Uterus (tissue), 4 donors: ENCODE data around the gene TIMM10. TPM values are rescaled to one million over a fixed set of nuclear protein-coding genes. Genes with fewer than 3 reads are reported as not detected.
A peak's percentile ranks its signal among the peaks of the same experiment; 100 is the strongest.

Experiments used
- DNase-seq, 2 donors: peaks; one replicate each; pipeline ENCODE4 v3.0.0-alpha.2; 2019 to 2020
- H3K27ac ChIP-seq, 2 donors: fragments of 200-600 bp; sonication (generic); 1 replicate in 1 of 2; 2 replicates in 1 of 2; pipeline ENCODE4 v1.5.1; 2016 to 2018
- H3K27me3 ChIP-seq, 2 donors: fragments of 200-600 bp; sonication (generic); one replicate each; pipeline ENCODE4 v1.5.1; 2018 to 2019; ENCODE audit warnings: control low read depth in 1 of 2
- H3K36me3 ChIP-seq, 2 donors: fragments of 200-600 bp; sonication (generic); one replicate each; pipeline ENCODE4 v1.5.1; 2019; ENCODE audit warnings: control low read depth in 1 of 2
- H3K4me1 ChIP-seq, 2 donors: fragments of 200-600 bp; sonication (generic); one replicate each; pipeline ENCODE4 v1.5.1; 2018 to 2019; ENCODE audit warnings: control low read depth in 1 of 2
- H3K4me3 ChIP-seq, 2 donors: fragments of 200-600 bp; sonication (generic); 1 replicate in 1 of 2; 2 replicates in 1 of 2; pipeline ENCODE4 v1.5.1; 2018 to 2019; ENCODE audit warnings: mild to moderate bottlenecking in 1 of 2
- H3K9me3 ChIP-seq, 2 donors: fragments of 200-600 bp; sonication (generic); one replicate each; pipeline ENCODE4 v1.5.1; 2019; ENCODE audit warnings: control low read depth in 1 of 2
- POLR2A ChIP-seq, 2 donors: fragments of 450-650 bp; IDR thresholded peaks; one replicate each; pipeline ENCODE4 v1.6.1; 2016; ENCODE audit warnings: antibody characterized with exemption in 2 of 2, mild to moderate bottlenecking in 1 of 2, moderate library complexity in 1 of 2
- intact Hi-C: fragments of 100-400 bp; cut with DNase I; formaldehyde crosslinking; loops from one replicate; pipeline ENCODE4 v1.15.1; 2023; ENCODE audit warnings: low total_unique reads
- small RNA-seq: library from RNA; depleted of rRNA; stranded (forward); fragments of <200 nt; gene quantifications from one replicate; pipeline ENCODE3, GENCODE V24; 2016
- total RNA-seq, 4 donors: library from RNA; depleted of rRNA in 3 of 4; stranded (reverse); fragments of >200 nt in 3 of 4; gene quantifications; one replicate each; pipeline versions ENCODE4 v1.1.0 to v1.2.4, GENCODE V29; 2014 to 2023
- TF ChIP-seq, protein P1 (sequence below), 4 experiments: fragments of 200-600 bp in 2 of 4; fragments of 450-650 bp in 2 of 4; sonication (generic) in 2 of 4; IDR thresholded peaks; one replicate each; pipeline ENCODE4 v1.5.1; 2016 to 2019; ENCODE audit warnings: antibody characterized with exemption in 4 of 4, mild to moderate bottlenecking in 2 of 4, moderate library complexity in 1 of 4
- donor health status: DM: yes; HTN: yes; CAD: no.

Gene TIMM10
- total RNA-seq, 4 donors from 2014 or later: 7.7 to 47.4 (median 19.6) TPM

DNA sequence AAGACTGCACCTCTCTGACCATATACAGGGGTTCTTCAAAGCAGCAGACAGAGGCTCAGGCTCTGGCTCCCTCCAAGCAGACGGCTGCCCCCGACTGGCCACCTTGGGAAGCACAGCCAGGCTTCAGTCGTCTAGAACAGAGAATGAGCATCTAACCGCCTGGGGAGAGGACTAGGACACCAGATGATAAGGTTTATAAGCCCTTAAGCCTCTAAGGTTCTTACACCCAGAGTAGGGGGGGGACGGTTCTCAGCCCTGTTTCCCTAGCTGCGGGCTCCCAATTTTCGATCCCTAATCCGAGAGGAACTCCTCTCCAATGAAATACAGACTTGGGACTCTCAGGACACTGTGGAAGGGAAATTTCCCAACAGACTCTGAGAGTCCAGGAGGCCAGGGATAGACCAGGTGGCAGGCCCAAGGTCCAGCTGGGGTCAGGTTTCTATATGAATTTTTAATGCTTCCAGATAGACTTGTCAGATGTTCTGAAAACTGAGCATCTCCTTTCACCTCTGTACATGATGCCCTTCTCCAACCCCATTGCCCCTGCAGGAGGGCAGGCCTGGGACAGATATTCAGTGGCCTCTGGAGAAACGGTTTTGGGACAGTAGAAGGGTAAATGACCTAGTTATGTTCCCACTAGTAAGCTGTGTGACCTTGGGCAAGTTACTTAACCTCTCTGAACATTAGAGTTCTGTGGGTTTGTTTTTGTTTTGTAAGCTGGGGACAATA lies 50.0 kb downstream of the TIMM10 start:
- Histone ChIP-seq H3K9me3 (no peaks in the 10 kb centered on the region), H3K27ac (no peak overlapping the region), H3K36me3 (no peaks in the 10 kb centered on the region), H3K4me3 (no peak overlapping the region), H3K27me3 (no peaks in the 10 kb centered on the region), H3K4me1 (peaks cover 0 to 12% of the 10 kb centered on the region in 2 donors)
- DNase-seq: peak in 1 of 2 donors; percentile 63
- no peak for TF ChIP-seq POLR2A (IDR thresholded peaks at IDR 0.05)
- TF ChIP-seq, protein P1, sequence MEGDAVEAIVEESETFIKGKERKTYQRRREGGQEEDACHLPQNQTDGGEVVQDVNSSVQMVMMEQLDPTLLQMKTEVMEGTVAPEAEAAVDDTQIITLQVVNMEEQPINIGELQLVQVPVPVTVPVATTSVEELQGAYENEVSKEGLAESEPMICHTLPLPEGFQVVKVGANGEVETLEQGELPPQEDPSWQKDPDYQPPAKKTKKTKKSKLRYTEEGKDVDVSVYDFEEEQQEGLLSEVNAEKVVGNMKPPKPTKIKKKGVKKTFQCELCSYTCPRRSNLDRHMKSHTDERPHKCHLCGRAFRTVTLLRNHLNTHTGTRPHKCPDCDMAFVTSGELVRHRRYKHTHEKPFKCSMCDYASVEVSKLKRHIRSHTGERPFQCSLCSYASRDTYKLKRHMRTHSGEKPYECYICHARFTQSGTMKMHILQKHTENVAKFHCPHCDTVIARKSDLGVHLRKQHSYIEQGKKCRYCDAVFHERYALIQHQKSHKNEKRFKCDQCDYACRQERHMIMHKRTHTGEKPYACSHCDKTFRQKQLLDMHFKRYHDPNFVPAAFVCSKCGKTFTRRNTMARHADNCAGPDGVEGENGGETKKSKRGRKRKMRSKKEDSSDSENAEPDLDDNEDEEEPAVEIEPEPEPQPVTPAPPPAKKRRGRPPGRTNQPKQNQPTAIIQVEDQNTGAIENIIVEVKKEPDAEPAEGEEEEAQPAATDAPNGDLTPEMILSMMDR (IDR thresholded peaks at IDR 0.05): peak in 3 of 4 experiments; percentile 59 to 68 (median 60)
- intact Hi-C loops: no loop called here

DNA sequence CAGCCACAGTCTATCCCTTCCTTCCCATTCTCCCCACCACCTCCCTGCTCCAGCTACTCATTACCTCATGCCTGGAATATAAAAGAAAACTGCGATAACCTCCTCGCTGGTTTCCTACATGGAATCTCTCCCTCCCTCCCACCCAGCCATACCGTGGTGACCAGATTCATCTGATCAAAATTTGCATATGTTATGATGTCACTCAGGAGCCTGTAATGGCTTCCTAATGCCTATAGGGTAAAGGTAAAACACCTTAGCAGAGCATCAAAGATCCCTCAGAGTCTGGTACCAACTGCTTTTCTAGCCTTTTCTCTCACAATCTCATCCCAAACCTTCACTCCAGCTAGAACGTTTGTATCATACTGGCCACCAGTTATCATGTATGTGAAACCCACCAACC lies 50.6 kb downstream of the TIMM10 start:
- Histone ChIP-seq H3K36me3 (no peaks in the 10 kb centered on the region), H3K4me3 (no peak overlapping the region), H3K4me1 (peaks cover 0 to 12% of the 10 kb centered on the region in 2 donors), H3K27me3 (no peaks in the 10 kb centered on the region), H3K9me3 (no peaks in the 10 kb centered on the region), H3K27ac (no peak overlapping the region)
- TF ChIP-seq, protein P1 (IDR thresholded peaks at IDR 0.05): no peak
- TF ChIP-seq POLR2A (IDR thresholded peaks at IDR 0.05): no peak
- intact Hi-C loops: no loop called here
- DNase-seq: no peak

DNA sequence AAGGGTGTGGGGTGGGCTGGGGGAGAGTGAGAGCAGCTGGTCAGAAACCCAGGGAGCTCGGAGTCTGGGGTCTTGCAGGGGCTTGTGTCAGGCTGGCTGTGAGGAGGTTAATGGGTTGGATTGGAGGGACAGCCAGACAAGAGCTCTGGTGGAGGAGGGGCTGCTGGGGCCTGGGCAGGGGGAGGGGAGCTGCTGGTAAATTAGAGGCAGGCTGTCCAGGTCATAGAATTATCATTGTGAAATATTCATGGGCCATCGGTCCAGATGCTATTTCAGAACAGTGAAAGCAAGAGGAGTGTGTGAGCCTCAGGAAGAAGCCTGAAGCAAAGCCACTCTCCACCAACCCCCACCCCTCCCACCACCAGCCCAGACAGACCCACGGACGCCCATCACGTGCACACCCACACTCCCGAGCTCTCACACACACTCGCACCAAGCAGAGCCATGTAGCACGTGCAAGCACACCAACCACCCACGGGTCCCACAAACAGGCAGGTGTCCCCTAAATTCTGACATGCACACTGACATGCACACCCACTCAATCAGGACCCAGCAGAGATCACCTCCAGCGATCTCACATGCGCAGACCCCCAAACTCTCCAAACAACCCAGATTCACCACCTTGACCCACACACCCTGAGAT lies 51.4 kb downstream of the TIMM10 start:
- H3K4me1 ChIP-seq: peaks cover 0 to 12% of the 10 kb centered on the region in 2 donors
- no peaks in the 10 kb centered on the region for H3K9me3 ChIP-seq
- DNase-seq: no peak
- H3K27ac ChIP-seq: no peak overlapping the region
- H3K27me3 ChIP-seq: no peaks in the 10 kb centered on the region
- no peak overlapping the region for H3K4me3 ChIP-seq
- TF ChIP-seq, protein P1 (IDR thresholded peaks at IDR 0.05): no peak
- TF ChIP-seq POLR2A (IDR thresholded peaks at IDR 0.05): no peak
- intact Hi-C loops: no loop called here
- no peaks in the 10 kb centered on the region for H3K36me3 ChIP-seq

Small RNA genes lying within 50 kb of the gene (small RNA-seq; reads per million reads assigned to genes)
- not detected for gene RN7SL605P

Other genes starting within 250 kb of the TIMM10 start
- gene TNKS1BP1, start 205.8 kb downstream of the TIMM10 start, total RNA-seq: 100 to 1,000 TPM in 1 of 4 donors, 10 to 100 TPM in 3; 22.5 to 269 (median 70.8) TPM
- gene SSRP1, start 194.9 kb downstream of the TIMM10 start, total RNA-seq: 100 to 1,000 TPM in 1 of 4 donors, 10 to 100 TPM in 3; 29.4 to 115 (median 75.3) TPM
- under 1 TPM in 1 of 4 donors, not detected in 3; 0.69 TPM for gene P2RX3, start 192.4 kb downstream of the TIMM10 start, total RNA-seq
- not detected for gene PRG3, start 149.6 kb downstream of the TIMM10 start, total RNA-seq
- gene PRG2, start 140.1 kb downstream of the TIMM10 start, total RNA-seq: under 1 TPM in 1 of 4 donors, not detected in 3; 0.21 TPM
- gene SLC43A3, start 103.6 kb downstream of the TIMM10 start, total RNA-seq: 100 to 1,000 TPM in 2 of 4 donors, 10 to 100 TPM in 2; 44.1 to 333 (median 102) TPM
- 1 to 10 TPM in 1 of 4 donors, not detected in 3; 1.7 TPM for gene RTN4RL2, start 70.2 kb downstream of the TIMM10 start, total RNA-seq
- gene SLC43A1, start 15.1 kb downstream of the TIMM10 start, total RNA-seq: 10 to 100 TPM; 13.1 to 48.4 (median 22.5) TPM
- not detected for gene SMTNL1, start 6.8 kb upstream of the TIMM10 start, total RNA-seq
- gene UBE2L6, start 36.9 kb upstream of the TIMM10 start, total RNA-seq: 10 to 100 TPM; 28.3 to 87.9 (median 84.2) TPM
- 100 to 1,000 TPM in 3 of 4 donors, 10 to 100 TPM in 1; 39.3 to 742 (median 362) TPM for gene SERPING1, start 66.9 kb upstream of the TIMM10 start, total RNA-seq
- 1 to 10 TPM in 3 of 4 donors, under 1 TPM in 1; 0.26 to 7.6 (median 2.7) TPM for gene YPEL4, start 119.2 kb upstream of the TIMM10 start, total RNA-seq
- gene CLP1, start 127.0 kb upstream of the TIMM10 start, total RNA-seq: 10 to 100 TPM in 2 of 4 donors, 1 to 10 TPM in 2; 3.1 to 24.4 (median 12.2) TPM
- 10 to 100 TPM; 27.2 to 50.6 (median 34.6) TPM for gene ZDHHC5, start 137.4 kb upstream of the TIMM10 start, total RNA-seq
- gene MED19, start 181.5 kb upstream of the TIMM10 start, total RNA-seq: 10 to 100 TPM in 1 of 4 donors, 1 to 10 TPM in 3; 5.9 to 11.3 (median 9.1) TPM
- gene TMX2, start 181.8 kb upstream of the TIMM10 start, total RNA-seq: 10 to 100 TPM; 23.3 to 62.1 (median 49.8) TPM
- gene SELENOH, start 210.7 kb upstream of the TIMM10 start, total RNA-seq: 100 to 1,000 TPM in 2 of 4 donors, 10 to 100 TPM in 2; 78.3 to 475 (median 105) TPM
- not detected for gene BTBD18, start 221.1 kb upstream of the TIMM10 start, total RNA-seq
- gene CTNND1, start 231.0 kb upstream of the TIMM10 start, total RNA-seq: 100 to 1,000 TPM in 3 of 4 donors, 10 to 100 TPM in 1; 54.1 to 226 (median 166) TPM